HepG2 (cell line): ENCODE results near the gene AHSG. TPM values are rescaled to one million over a fixed set of nuclear protein-coding genes. Genes with fewer than 3 reads are reported as not detected.

Experiments
- HMGXB4 ChIP-seq, 2 experiments: sonication (generic) in 1 of 2; formaldehyde crosslinking in 1 of 2; IDR thresholded peaks; 2 replicates each; pipeline versions ENCODE4 v1.4.0 to v1.6.1; 2018 to 2020; ENCODE audit warnings: missing genetic modification reagents in 2 of 2, borderline replicate concordance in 1 of 2, low read depth in 1 of 2, mild to moderate bottlenecking in 1 of 2, missing biosample characterization in 1 of 2
- POGK ChIP-seq: sonication (generic); formaldehyde crosslinking; conservative IDR thresholded peaks from 2 replicates; pipeline ENCODE4 v1.8.0; 2022; ENCODE audit warnings: mild to moderate bottlenecking, moderate library complexity, missing genetic modification reagents
- SP4 ChIP-seq: sonication (generic); formaldehyde crosslinking; IDR thresholded peaks from 2 replicates; pipeline ENCODE4 v1.8.1; 2023; ENCODE audit warnings: mild to moderate bottlenecking, missing genetic modification reagents
- U2AF2 ChIP-seq: fragments of 200-400 bp; formaldehyde crosslinking; IDR thresholded peaks from 2 replicates; pipeline ENCODE4 v1.6.1; 2017; ENCODE audit warnings: low read depth, mild to moderate bottlenecking, low read length
- ZNF101 ChIP-seq: sonication (generic); formaldehyde crosslinking; IDR thresholded peaks from 2 replicates; pipeline ENCODE4 v1.4.0; 2020; ENCODE audit warnings: mild to moderate bottlenecking, low read depth, missing genetic modification reagents, borderline replicate concordance
- ZNF564 ChIP-seq: sonication (generic); formaldehyde crosslinking; IDR thresholded peaks from 2 replicates; pipeline ENCODE4 v1.8.1; 2023; ENCODE audit warnings: mild to moderate bottlenecking, missing genetic modification reagents
- ZNF646 ChIP-seq: sonication (generic); formaldehyde crosslinking; IDR thresholded peaks from 2 replicates; pipeline ENCODE4 v1.9.0; 2021; ENCODE audit warnings: mild to moderate bottlenecking, missing genetic modification reagents
- ZNF672 ChIP-seq: sonication (generic); formaldehyde crosslinking; IDR thresholded peaks from 2 replicates; pipeline ENCODE4 v1.8.1; 2022; ENCODE audit warnings: missing genetic modification reagents
- polyA plus RNA-seq, 8 experiments: library from polyadenylated mRNA; depleted of rRNA in 3 of 8; stranded (reverse) in 7 of 8; unstranded in 1 of 8; fragments of >200 nt; fragmentation: Illumina TruSeq in 4 of 8; extraction: Trizol in 4 of 8; gene quantifications; 2 replicates each; pipeline versions ENCODE4 v1.2.1 to v1.2.3, GENCODE V29; 2011 to 2016; ENCODE audit warnings: low read depth in 4 of 8, missing spikeins in 1 of 8, mixed read lengths in 1 of 8; ENCODE audit not compliant: insufficient read depth in 1 of 8
- total RNA-seq, 5 experiments: library from RNA; depleted of rRNA; stranded (reverse); fragments of >200 nt; fragmentation: Illumina TruSeq; extraction: Trizol; gene quantifications; 2 replicates each; pipeline ENCODE4 v1.2.3, GENCODE V29; 2016; ENCODE audit warnings: low read depth in 1 of 5
- TF ChIP-seq, protein P1 (sequence below): sonication (generic); formaldehyde crosslinking; IDR thresholded peaks from 2 replicates; pipeline ENCODE4 v1.9.0; 2022; ENCODE audit warnings: missing genetic modification reagents, mild to moderate bottlenecking, borderline replicate concordance
- TF ChIP-seq, protein P2 (sequence below): sonication (generic); formaldehyde crosslinking; IDR thresholded peaks from 2 replicates; pipeline ENCODE4 v1.4.0; 2020; ENCODE audit warnings: missing genetic modification reagents, borderline replicate concordance

The AHSG gene
- total and polyA plus RNA-seq, 2 of the 13 experiments (the other 11 are each of a cell fraction or from before 2014, with no cell fraction given): 2,043 to 19,152 TPM

- TF ChIP-seq HMGXB4 (CRISPR knock-in tag; IDR thresholded peaks at IDR 0.05; ENCODE audit: borderline replicate concordance in 1 of 2, low read depth in 1 of 2) (no peak), U2AF2 (no peak), SP4 (CRISPR knock-in tag) (no peak), ZNF564 (CRISPR knock-in tag) (no peak), POGK (CRISPR knock-in tag) (no peak), ZNF646 (CRISPR knock-in tag) (no peak), ZNF101 (CRISPR knock-in tag) (no peak), ZNF672 (CRISPR knock-in tag) (no peak)
- TF ChIP-seq, protein P1, sequence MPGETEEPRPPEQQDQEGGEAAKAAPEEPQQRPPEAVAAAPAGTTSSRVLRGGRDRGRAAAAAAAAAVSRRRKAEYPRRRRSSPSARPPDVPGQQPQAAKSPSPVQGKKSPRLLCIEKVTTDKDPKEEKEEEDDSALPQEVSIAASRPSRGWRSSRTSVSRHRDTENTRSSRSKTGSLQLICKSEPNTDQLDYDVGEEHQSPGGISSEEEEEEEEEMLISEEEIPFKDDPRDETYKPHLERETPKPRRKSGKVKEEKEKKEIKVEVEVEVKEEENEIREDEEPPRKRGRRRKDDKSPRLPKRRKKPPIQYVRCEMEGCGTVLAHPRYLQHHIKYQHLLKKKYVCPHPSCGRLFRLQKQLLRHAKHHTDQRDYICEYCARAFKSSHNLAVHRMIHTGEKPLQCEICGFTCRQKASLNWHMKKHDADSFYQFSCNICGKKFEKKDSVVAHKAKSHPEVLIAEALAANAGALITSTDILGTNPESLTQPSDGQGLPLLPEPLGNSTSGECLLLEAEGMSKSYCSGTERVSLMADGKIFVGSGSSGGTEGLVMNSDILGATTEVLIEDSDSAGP: no peak
- TF ChIP-seq, protein P2, sequence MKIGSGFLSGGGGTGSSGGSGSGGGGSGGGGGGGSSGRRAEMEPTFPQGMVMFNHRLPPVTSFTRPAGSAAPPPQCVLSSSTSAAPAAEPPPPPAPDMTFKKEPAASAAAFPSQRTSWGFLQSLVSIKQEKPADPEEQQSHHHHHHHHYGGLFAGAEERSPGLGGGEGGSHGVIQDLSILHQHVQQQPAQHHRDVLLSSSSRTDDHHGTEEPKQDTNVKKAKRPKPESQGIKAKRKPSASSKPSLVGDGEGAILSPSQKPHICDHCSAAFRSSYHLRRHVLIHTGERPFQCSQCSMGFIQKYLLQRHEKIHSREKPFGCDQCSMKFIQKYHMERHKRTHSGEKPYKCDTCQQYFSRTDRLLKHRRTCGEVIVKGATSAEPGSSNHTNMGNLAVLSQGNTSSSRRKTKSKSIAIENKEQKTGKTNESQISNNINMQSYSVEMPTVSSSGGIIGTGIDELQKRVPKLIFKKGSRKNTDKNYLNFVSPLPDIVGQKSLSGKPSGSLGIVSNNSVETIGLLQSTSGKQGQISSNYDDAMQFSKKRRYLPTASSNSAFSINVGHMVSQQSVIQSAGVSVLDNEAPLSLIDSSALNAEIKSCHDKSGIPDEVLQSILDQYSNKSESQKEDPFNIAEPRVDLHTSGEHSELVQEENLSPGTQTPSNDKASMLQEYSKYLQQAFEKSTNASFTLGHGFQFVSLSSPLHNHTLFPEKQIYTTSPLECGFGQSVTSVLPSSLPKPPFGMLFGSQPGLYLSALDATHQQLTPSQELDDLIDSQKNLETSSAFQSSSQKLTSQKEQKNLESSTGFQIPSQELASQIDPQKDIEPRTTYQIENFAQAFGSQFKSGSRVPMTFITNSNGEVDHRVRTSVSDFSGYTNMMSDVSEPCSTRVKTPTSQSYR: no peak
- TF ChIP-seq, all 625 proteins: peak for 0
Measured at GRCh38 chr3:186571644-186572013, 41.2 kb upstream of the AHSG start (continued).
